A549 (cell line): ENCODE measurements around the gene TSNAXIP1. TPM values are rescaled to one million over a fixed set of nuclear protein-coding genes. Genes with fewer than 3 reads are reported as not detected.

Source experiments
- ATAC-seq, 2 experiments: fragments of 200-7000 bp in 1 of 2; fragments of >200 bp in 1 of 2; cut with Nextera tagmentation in 1 of 2; cut with Tn5 transposase in 1 of 2; 3 replicates each; pipeline versions ENCODE4 v1.8.0 to v1.9.1; 2018 to 2020; ENCODE audit warnings: mild to moderate bottlenecking in 1 of 2, moderate library complexity in 1 of 2
- CTCF ChIA-PET: fragments of 300-600 bp; sonication (Branson Sonifier 250); formaldehyde crosslinking; extraction: SDS; loops from one replicate; lab custom pipeline; 2021; ENCODE audit warnings: antibody characterized with exemption, inconsistent platforms; lab: Yijun Ruan, JAX
- POLR2A ChIA-PET: fragments of 350-600 bp; formaldehyde crosslinking; extraction: SDS; loops from one replicate; lab custom pipeline; 2021; ENCODE audit warnings: antibody characterized with exemption, inconsistent platforms; lab: Yijun Ruan, JAX
- DNase-seq, 2 experiments: peaks; one replicate each; pipeline versions ENCODE4 v3.0.0 to v3.0.0-alpha.2; 2011 to 2016; ENCODE audit warnings: low read depth in 1 of 2, low spot score in 1 of 2
- FAIRE-seq: peaks from 2 replicates; lab custom pipeline; 2011; peaks lifted over from hg19 to GRCh38; lab: Jason Lieb, UNC
- H3K27ac ChIP-seq, 2 experiments: fragments of >200 bp; sonication (Bioruptor Twin); formaldehyde crosslinking; 3 replicates each; pipeline ENCODE4 v1.5.1; 2016 to 2017
- H3K4me1 ChIP-seq: fragments of >200 bp; sonication (Bioruptor Twin); formaldehyde crosslinking; 3 replicates; pipeline ENCODE4 v1.6.1; 2016
- H3K4me2 ChIP-seq: fragments of >200 bp; sonication (Bioruptor Twin); formaldehyde crosslinking; 3 replicates; pipeline ENCODE4 v1.6.1; 2016
- H3K4me3 ChIP-seq: fragments of >200 bp; sonication (Bioruptor Twin); formaldehyde crosslinking; 3 replicates; pipeline ENCODE4 v1.5.1; 2016
- H3K9me3 ChIP-seq: fragments of >200 bp; sonication (Bioruptor Twin); formaldehyde crosslinking; 3 replicates; pipeline ENCODE4 v1.6.1; 2016
- CHD2 ChIP-seq: fragments of 150-350 bp; IDR thresholded peaks from 2 replicates; pipeline ENCODE4 v1.6.1; 2014; ENCODE audit warnings: low read length; ENCODE audit not compliant: partially characterized antibody
- EHMT2 ChIP-seq: fragments of 200-600 bp; sonication (generic); IDR thresholded peaks from 2 replicates; pipeline ENCODE4 v1.6.1; 2016; ENCODE audit warnings: antibody characterized with exemption, low read depth, mild to moderate bottlenecking, moderate library complexity
- EP300 ChIP-seq, 2 experiments: fragments of >200 bp; sonication (Bioruptor Twin); formaldehyde crosslinking; IDR thresholded peaks; 2 replicates in 1 of 2; 3 replicates in 1 of 2; pipeline ENCODE4 v1.6.1; 2016 to 2017
- ESRRA ChIP-seq: fragments of 150-350 bp; IDR thresholded peaks from 2 replicates; pipeline ENCODE4 v1.6.1; 2014; ENCODE audit warnings: mild to moderate bottlenecking, low read length, borderline replicate concordance
- HDAC2 ChIP-seq: fragments of 200-600 bp; sonication (generic); IDR thresholded peaks from 2 replicates; pipeline ENCODE4 v1.6.1; 2016
- HOXA7 ChIP-seq: fragments of 250-450 bp; sonication (Bioruptor Pico); IDR thresholded peaks from 2 replicates; pipeline ENCODE4 v1.5.0; 2020; ENCODE audit warnings: mild to moderate bottlenecking, moderate library complexity
- HOXB13 ChIP-seq: fragments of 250-450 bp; sonication (Bioruptor Pico); IDR thresholded peaks from 2 replicates; pipeline ENCODE4 v1.5.0; 2020; ENCODE audit warnings: low read depth, mild to moderate bottlenecking, moderate library complexity
- HOXB5 ChIP-seq: fragments of 250-450 bp; sonication (Bioruptor Pico); IDR thresholded peaks from 2 replicates; pipeline ENCODE4 v1.5.0; 2020; ENCODE audit warnings: mild to moderate bottlenecking, moderate library complexity
- JUN ChIP-seq, 2 experiments: fragments of >200 bp; sonication (Bioruptor Twin); formaldehyde crosslinking; IDR thresholded peaks; 2 replicates in 1 of 2; 3 replicates in 1 of 2; pipeline ENCODE4 v1.6.1; 2016 to 2017
- KDM1A ChIP-seq: fragments of 200-600 bp; sonication (generic); IDR thresholded peaks from 2 replicates; pipeline ENCODE4 v1.6.1; 2016; ENCODE audit warnings: low read depth, mild to moderate bottlenecking
- MAFK ChIP-seq: fragments of 450-650 bp; IDR thresholded peaks from 2 replicates; pipeline ENCODE4 v1.6.1; 2014; ENCODE audit not compliant: partially characterized antibody
- MAZ ChIP-seq: fragments of 150-350 bp; IDR thresholded peaks from 2 replicates; pipeline ENCODE4 v1.6.1; 2014; ENCODE audit warnings: antibody characterized with exemption, low read depth, low read length, borderline replicate concordance
- MYC ChIP-seq: IDR thresholded peaks from 2 replicates; pipeline ENCODE4 v1.6.1; 2012; ENCODE audit warnings: mild to moderate bottlenecking, inconsistent platforms, low read length, improper control_type of control experiment, borderline replicate concordance
- NPAS2 ChIP-seq: fragments of 250-450 bp; sonication (Bioruptor Pico); IDR thresholded peaks from 2 replicates; pipeline ENCODE4 v1.8.0; 2022; ENCODE audit warnings: mild to moderate bottlenecking, moderate library complexity, borderline replicate concordance
- NR3C1 ChIP-seq: fragments of >200 bp; sonication (Bioruptor Twin); formaldehyde crosslinking; IDR thresholded peaks from 3 replicates; pipeline ENCODE4 v1.6.1; 2017
- PHF8 ChIP-seq: fragments of 200-600 bp; sonication (generic); IDR thresholded peaks from 2 replicates; pipeline ENCODE4 v1.6.1; 2016; ENCODE audit warnings: low read depth, mild to moderate bottlenecking, antibody characterized with exemption, moderate library complexity, borderline replicate concordance
- POLR2A ChIP-seq: IDR thresholded peaks from 2 replicates; pipeline ENCODE4 v1.6.1; 2012; ENCODE audit warnings: mild to moderate bottlenecking, low read length
- POLR2AphosphoS2 ChIP-seq: conservative IDR thresholded peaks from 2 replicates; pipeline ENCODE4 v1.6.1; 2012; ENCODE audit warnings: low read length, improper control_type of control experiment, inconsistent platforms
- RAD21 ChIP-seq, 2 experiments: fragments of >200 bp in 1 of 2; sonication (Bioruptor Twin) in 1 of 2; formaldehyde crosslinking in 1 of 2; IDR thresholded peaks in 1 of 2; conservative IDR thresholded peaks in 1 of 2; 2 replicates in 1 of 2; 3 replicates in 1 of 2; pipeline ENCODE4 v1.6.1; 2012 to 2018; ENCODE audit warnings: inconsistent platforms in 1 of 2
- RARB ChIP-seq: fragments of 250-450 bp; sonication (Bioruptor Pico); IDR thresholded peaks from 2 replicates; pipeline ENCODE4 v1.8.0; 2021; ENCODE audit warnings: mild to moderate bottlenecking, moderate library complexity
- RCOR1 ChIP-seq: fragments of 150-350 bp; IDR thresholded peaks from 2 replicates; pipeline ENCODE4 v1.6.1; 2014; ENCODE audit warnings: antibody characterized with exemption, low read length, low read depth
- SMC3 ChIP-seq: fragments of >200 bp; sonication (Bioruptor Twin); formaldehyde crosslinking; IDR thresholded peaks from 3 replicates; pipeline ENCODE4 v1.6.1; 2018; ENCODE audit warnings: inconsistent platforms
- SREBF2 ChIP-seq: fragments of 450-650 bp; IDR thresholded peaks from 2 replicates; pipeline ENCODE4 v1.6.1; 2014; ENCODE audit warnings: mild to moderate bottlenecking, moderate library complexity
- TFCP2L1 ChIP-seq: fragments of 250-450 bp; sonication (Bioruptor Pico); IDR thresholded peaks from 2 replicates; pipeline ENCODE4 v1.5.0; 2021; ENCODE audit warnings: mild to moderate bottlenecking
- TP53 ChIP-seq: fragments of 250-450 bp; sonication (Bioruptor Pico); IDR thresholded peaks from 2 replicates; pipeline ENCODE4 v1.5.0; 2021; ENCODE audit warnings: mild to moderate bottlenecking, moderate library complexity
- ZC3H11A ChIP-seq: fragments of 450-650 bp; IDR thresholded peaks from 2 replicates; pipeline ENCODE4 v1.6.1; 2014; ENCODE audit warnings: antibody characterized with exemption, mild to moderate bottlenecking
- ZFP36 ChIP-seq: fragments of 450-650 bp; IDR thresholded peaks from 2 replicates; pipeline ENCODE4 v1.6.1; 2014; ENCODE audit warnings: borderline replicate concordance; ENCODE audit not compliant: partially characterized antibody
- ZNF302 ChIP-seq: fragments of 250-450 bp; sonication (Bioruptor Pico); IDR thresholded peaks from 2 replicates; pipeline ENCODE4 v1.9.0; 2021; ENCODE audit warnings: inconsistent platforms, mild to moderate bottlenecking, moderate library complexity
- WGBS: methylation state at CpG from one replicate; pipeline ENCODE4 v1.1.6; 2017; ENCODE audit errors: missing lambda C conversion rate; 5-methylcytosine and 5-hydroxymethylcytosine counted together
- polyA plus RNA-seq, 4 experiments: library from polyadenylated mRNA; depleted of rRNA in 3 of 4; stranded (reverse); fragments of >200 nt; fragmentation: RNase III in 1 of 4; extraction: RNeasy Plus Mini Kit Qiagen cat#74134 plus additional on column Dnase treatment in 1 of 4; gene quantifications; 2 replicates in 3 of 4; 3 replicates in 1 of 4; pipeline ENCODE4 v1.2.3, GENCODE V29; 2011 to 2017
- TF ChIP-seq, protein P1 (sequence below): IDR thresholded peaks from 2 replicates; pipeline ENCODE4 v1.6.1; 2012; ENCODE audit warnings: low read depth, borderline replicate concordance
- TF ChIP-seq, protein P2 (sequence below): fragments of 450-650 bp; IDR thresholded peaks from 2 replicates; pipeline ENCODE4 v1.6.1; 2014; ENCODE audit warnings: antibody characterized with exemption
- TF ChIP-seq, protein P3 (sequence below): fragments of >200 bp; sonication (Bioruptor Twin); formaldehyde crosslinking; IDR thresholded peaks from 3 replicates; pipeline ENCODE4 v1.5.1; 2016

TSNAXIP1 gene
- polyA plus RNA-seq, 2 of the 4 experiments (the other 2 are of a cell fraction): 0.68 to 1.1 TPM

DNA sequence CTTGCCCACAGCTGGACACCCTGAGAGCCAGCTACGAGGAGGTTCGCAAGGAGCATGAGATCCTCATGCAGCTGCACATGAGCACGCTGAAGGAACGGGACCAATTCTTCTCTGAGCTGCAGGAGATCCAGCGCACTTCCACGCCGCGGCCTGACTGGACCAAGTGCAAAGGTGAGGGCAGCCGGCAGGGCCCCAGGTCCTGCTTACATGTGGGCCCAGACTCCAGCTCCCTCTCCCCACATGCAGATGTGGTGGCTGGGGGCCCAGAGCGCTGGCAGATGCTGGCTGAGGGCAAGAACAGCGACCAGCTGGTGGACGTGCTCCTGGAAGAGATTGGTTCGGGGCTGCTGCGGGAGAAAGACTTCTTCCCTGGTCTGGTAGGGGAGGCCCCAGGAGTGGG, 19.2 kb downstream of the TSNAXIP1 start:
- POLR2A ChIA-PET: no interaction called here
- 94% methylated on average over 8 of the region's 14 CpGs for WGBS

DNA sequence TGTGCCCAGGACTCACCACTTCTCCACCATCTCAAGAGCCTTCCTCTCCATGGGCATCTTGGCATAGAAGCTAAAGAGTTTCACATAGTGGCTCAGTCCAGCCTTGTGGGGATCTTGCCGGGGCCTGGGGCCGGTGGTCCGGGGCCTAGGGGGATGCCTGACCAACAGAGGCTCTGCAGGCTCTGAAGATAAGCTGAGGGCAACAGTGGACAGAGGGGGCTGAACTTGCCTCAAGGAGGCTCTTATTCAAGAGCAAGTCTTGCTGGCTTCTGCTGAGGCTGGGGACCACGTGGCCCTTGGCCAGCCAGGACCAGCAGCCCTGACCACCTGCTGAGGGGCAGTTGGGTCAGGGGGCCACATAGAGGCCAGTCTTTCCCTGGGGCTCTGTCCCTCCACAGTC, 22.0 kb downstream of the TSNAXIP1 start:
- Histone ChIP-seq H3K4me2 (no peak overlapping the region), H3K4me1 (peaks cover 6% of the 10 kb centered on the region; the same call in 1 of the 3 replicates), H3K9me3 (no peaks in the 10 kb centered on the region), H3K27ac (no peak overlapping the region), H3K4me3 (no peak overlapping the region)
- FAIRE-seq: no peak
- ChIA-PET CTCF (interaction anchor here (0.9 to 15.0 kb wide), 4 partner anchors 12 to 156 kb away, joined by 3 to 187 read pairs (median 4); no protein-coding TSS in a partner anchor), POLR2A (no interaction called here)
- no peak for ATAC-seq
- 94% methylated on average over 4 of the region's 4 CpGs for WGBS
- TF ChIP-seq, protein P1, sequence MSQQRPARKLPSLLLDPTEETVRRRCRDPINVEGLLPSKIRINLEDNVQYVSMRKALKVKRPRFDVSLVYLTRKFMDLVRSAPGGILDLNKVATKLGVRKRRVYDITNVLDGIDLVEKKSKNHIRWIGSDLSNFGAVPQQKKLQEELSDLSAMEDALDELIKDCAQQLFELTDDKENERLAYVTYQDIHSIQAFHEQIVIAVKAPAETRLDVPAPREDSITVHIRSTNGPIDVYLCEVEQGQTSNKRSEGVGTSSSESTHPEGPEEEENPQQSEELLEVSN: no peak
- TF ChIP-seq HOXA7 (CRISPR knock-in tag): no peak
- TF ChIP-seq JUN (IDR thresholded peaks at IDR 0.05): no peak
- no peak for TF ChIP-seq MAFK
- no peak for TF ChIP-seq EP300 (IDR thresholded peaks at IDR 0.05)
- TF ChIP-seq TFCP2L1 (CRISPR knock-in tag): no peak
- TF ChIP-seq ESRRA: no peak
- TF ChIP-seq EHMT2: no peak
- TF ChIP-seq POLR2A: no peak
- TF ChIP-seq RCOR1: no peak
- TF ChIP-seq MAZ: no peak
- no peak for TF ChIP-seq HOXB5 (CRISPR knock-in tag)
- no peak for TF ChIP-seq NPAS2 (CRISPR knock-in tag)
- no peak for TF ChIP-seq SREBF2
- no peak for TF ChIP-seq PHF8
- TF ChIP-seq, protein P2, sequence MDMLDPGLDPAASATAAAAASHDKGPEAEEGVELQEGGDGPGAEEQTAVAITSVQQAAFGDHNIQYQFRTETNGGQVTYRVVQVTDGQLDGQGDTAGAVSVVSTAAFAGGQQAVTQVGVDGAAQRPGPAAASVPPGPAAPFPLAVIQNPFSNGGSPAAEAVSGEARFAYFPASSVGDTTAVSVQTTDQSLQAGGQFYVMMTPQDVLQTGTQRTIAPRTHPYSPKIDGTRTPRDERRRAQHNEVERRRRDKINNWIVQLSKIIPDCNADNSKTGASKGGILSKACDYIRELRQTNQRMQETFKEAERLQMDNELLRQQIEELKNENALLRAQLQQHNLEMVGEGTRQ: no peak
- no peak for TF ChIP-seq MYC
- TF ChIP-seq KDM1A: no peak
- TF ChIP-seq RARB (CRISPR knock-in tag): no peak
- no peak for DNase-seq

More for the DNA sequence above, 19.2 kb downstream of the TSNAXIP1 start:
- no peak for DNase-seq
- Histone ChIP-seq H3K9me3 (no peaks in the 10 kb centered on the region), H3K27ac (no peak overlapping the region), H3K4me2 (no peak overlapping the region), H3K4me3 (no peak overlapping the region), H3K4me1 (no peaks in the 10 kb centered on the region)
- FAIRE-seq: no peak
- no peak for TF ChIP-seq ZC3H11A
- no peak for TF ChIP-seq ZNF302
- TF ChIP-seq RCOR1: no peak
- TF ChIP-seq, protein P3, sequence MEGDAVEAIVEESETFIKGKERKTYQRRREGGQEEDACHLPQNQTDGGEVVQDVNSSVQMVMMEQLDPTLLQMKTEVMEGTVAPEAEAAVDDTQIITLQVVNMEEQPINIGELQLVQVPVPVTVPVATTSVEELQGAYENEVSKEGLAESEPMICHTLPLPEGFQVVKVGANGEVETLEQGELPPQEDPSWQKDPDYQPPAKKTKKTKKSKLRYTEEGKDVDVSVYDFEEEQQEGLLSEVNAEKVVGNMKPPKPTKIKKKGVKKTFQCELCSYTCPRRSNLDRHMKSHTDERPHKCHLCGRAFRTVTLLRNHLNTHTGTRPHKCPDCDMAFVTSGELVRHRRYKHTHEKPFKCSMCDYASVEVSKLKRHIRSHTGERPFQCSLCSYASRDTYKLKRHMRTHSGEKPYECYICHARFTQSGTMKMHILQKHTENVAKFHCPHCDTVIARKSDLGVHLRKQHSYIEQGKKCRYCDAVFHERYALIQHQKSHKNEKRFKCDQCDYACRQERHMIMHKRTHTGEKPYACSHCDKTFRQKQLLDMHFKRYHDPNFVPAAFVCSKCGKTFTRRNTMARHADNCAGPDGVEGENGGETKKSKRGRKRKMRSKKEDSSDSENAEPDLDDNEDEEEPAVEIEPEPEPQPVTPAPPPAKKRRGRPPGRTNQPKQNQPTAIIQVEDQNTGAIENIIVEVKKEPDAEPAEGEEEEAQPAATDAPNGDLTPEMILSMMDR: no peak
- no peak for TF ChIP-seq CHD2
- no peak for TF ChIP-seq KDM1A
- no peak for TF ChIP-seq JUN (IDR thresholded peaks at IDR 0.05)
- TF ChIP-seq NPAS2 (CRISPR knock-in tag): no peak
- TF ChIP-seq RAD21 (conservative IDR thresholded peaks at IDR 0.05 in 1 of 2, IDR thresholded peaks at IDR 0.05 in 1 of 2): no peak
- TF ChIP-seq MAZ: no peak
- no peak for TF ChIP-seq TP53 (CRISPR knock-in tag)
- TF ChIP-seq SMC3: no peak
- TF ChIP-seq ZFP36: no peak
- no peak for TF ChIP-seq NR3C1
- no peak for TF ChIP-seq HDAC2
- TF ChIP-seq POLR2AphosphoS2: no peak
- no peak for TF ChIP-seq HOXB13 (CRISPR knock-in tag)
- CTCF ChIA-PET: interaction anchor here (0.9 to 15.0 kb wide), 3 partner anchors 9 to 102 kb away, joined by 3 to 187 read pairs (median 3); no protein-coding TSS in a partner anchor
- ATAC-seq: no peak
